GM18873 (cell line): ENCODE data around the gene KAZALD1.

Experiments used
- ATAC-seq: cut with Tn5 transposase; IDR thresholded peaks from one replicate; pipeline ENCODE4 v1.9.1; 2021; ENCODE audit warnings: mild to moderate bottlenecking, moderate library complexity, moderate number of reproducible peaks; ENCODE audit not compliant: unreplicated experiment, low FRiP score

Gene KAZALD1

DNA sequence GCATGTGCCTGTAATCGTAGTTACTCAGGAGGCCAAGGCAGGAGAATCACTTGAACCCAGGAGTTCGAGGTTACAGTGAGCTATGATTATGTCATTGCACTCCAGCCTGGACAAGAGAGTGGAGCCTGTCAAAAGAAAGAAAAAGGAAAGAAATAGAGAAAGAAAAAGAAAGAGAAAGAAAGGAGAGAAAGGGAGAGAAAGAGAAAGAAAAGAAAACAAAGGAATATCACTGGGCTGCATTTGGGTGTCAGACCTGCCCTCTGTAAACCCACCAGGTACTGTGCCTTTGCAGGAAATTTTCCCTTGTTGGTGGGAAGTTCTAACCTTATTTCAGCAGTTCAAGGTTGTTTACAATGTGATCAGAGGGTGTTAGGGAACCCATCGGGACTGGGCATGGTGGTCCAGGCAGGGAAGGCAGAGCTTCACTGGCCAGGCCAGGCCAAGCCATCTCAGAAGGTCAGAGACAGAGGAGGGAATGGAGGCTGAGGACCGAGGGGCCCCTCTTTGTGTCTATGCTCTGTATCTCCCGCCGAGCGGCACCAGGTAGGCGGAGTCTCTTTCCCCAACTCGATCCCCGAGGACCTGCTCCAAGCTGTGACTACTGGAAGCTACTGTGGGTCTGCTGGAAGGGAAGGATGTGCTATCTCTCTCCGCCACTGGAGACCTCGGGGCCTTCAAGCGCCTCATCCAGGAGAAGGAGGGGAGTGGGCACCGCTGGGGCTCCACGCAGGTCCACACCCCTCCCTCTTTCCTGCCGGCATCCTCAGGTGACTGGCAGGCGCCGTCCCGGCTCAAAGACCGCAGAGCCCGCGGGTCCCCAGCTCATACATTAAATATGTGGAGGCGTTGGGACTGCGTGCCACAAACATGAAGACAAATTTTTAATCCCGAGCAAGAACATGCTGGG is 15.2 kb upstream of the KAZALD1 start:
- no peak for ATAC-seq

- ATAC-seq = no peak
Observed at GRCh38 chr10:101047268-101047667, 14.5 kb upstream of the KAZALD1 start.

- no peak for ATAC-seq
Observed at GRCh38 chr10:101047961-101048892, 13.6 kb upstream of the KAZALD1 start.

GRCh38 chr10:101050208-101051069 is 11.3 kb upstream of the KAZALD1 start:
- no peak for ATAC-seq

DNA sequence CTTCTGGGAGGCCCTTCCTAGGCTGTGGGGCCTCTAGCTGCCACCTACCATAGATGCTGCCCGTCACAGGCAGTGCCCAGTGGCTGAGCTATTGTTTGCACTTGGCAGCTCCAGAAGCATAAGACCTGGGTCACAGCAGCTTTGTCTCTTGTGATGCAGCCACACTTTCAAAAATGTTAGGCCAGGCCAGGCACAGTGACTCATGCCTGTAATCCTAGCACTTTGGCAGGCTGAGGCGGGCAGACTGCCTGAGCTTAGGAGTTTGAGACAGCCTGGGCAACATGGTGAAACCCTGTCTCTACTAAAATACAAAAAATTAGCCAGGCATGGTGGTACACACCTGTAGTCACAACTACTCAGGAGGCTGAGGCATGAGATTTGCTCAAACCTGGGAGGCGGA is 9.5 kb upstream of the KAZALD1 start:
- ATAC-seq = no peak

- ATAC-seq = no peak
Observed at GRCh38 chr10:101053516-101053915, 8.3 kb upstream of the KAZALD1 start.

- no peak for ATAC-seq
Observed at GRCh38 chr10:101054351-101054750, 7.4 kb upstream of the KAZALD1 start.

- no peak for ATAC-seq
Observed at GRCh38 chr10:101054876-101055275, 6.9 kb upstream of the KAZALD1 start.

GRCh38 chr10:101055411-101055810 is 6.4 kb upstream of the KAZALD1 start:
- no peak for ATAC-seq

- no peak for ATAC-seq
Observed at GRCh38 chr10:101056365-101057151, 5.2 kb upstream of the KAZALD1 start.

DNA sequence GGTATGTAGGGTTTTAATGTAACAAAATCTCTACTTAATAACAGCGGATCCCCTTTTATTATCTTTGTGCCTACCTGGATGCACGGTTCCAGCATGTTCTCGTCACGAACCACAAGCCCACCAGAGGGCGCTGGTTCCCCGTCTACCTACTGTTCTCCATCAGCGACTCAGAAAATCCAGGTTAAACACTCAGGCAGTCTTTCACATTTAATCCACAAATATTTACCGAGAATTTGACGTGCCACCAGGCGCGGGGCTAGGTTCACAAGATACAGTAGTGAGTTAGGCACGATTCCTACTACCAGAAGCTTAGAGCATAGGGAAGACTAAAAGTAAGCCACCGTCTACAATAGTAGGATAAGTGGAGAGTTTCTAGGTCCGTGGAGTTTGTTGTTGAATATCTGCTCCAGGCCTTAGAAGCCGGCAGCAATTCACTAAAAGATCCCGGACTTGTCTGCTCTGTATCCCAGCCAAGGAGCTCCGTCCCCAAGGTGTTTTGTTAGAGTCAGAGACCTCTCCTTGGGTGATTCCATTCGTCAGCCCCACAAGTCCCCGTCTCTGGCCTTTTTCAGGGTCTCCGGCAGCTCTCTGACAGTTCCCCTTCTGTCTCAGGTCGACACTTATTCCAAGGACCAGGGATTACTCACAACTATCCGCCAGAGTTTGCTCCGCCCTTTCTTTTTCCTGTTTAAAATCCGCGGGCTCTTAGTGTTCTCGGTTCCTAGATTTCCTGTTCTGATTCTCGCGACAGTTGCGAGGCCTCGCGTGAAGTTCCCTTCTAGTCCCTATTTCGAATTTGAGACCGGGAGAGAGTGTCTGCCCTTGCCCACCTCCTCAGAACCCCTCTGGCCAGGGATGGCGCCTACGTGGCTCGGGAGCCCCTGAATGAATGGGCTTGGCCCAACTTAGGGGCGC is 1.5 kb upstream of the KAZALD1 start:
- peak; percentile 33 for ATAC-seq

- ATAC-seq = peak; percentile 46
Observed at GRCh38 chr10:101060951-101061623, 702 bp upstream of the KAZALD1 start.

GRCh38 chr10:101062232-101063049 is 652 bp downstream of the KAZALD1 start:
- no peak for ATAC-seq

DNA sequence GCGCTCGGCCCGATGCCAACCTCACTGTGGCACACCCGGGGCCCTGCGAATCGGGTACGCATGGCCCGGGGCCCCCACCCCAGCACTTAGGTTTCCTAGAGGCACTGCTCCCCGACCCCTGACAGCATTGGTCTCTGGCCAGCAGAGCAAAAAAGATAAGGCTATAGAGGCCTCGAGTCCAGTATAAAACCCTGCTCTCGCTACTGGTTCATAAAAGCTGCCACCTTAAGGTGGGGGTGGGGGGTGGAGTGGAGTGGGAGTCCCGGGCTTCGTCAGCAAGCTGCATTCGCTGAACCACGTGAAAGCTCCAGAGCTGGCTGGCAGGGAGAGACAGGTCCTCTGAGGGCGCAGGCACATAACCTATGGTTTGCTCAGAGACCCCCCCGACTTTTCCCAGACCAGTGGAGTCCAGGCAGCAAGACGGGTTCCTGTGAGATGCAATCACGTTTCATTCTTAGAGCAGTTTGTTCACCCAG is 1.3 kb downstream of the KAZALD1 start:
- ATAC-seq = no peak

DNA sequence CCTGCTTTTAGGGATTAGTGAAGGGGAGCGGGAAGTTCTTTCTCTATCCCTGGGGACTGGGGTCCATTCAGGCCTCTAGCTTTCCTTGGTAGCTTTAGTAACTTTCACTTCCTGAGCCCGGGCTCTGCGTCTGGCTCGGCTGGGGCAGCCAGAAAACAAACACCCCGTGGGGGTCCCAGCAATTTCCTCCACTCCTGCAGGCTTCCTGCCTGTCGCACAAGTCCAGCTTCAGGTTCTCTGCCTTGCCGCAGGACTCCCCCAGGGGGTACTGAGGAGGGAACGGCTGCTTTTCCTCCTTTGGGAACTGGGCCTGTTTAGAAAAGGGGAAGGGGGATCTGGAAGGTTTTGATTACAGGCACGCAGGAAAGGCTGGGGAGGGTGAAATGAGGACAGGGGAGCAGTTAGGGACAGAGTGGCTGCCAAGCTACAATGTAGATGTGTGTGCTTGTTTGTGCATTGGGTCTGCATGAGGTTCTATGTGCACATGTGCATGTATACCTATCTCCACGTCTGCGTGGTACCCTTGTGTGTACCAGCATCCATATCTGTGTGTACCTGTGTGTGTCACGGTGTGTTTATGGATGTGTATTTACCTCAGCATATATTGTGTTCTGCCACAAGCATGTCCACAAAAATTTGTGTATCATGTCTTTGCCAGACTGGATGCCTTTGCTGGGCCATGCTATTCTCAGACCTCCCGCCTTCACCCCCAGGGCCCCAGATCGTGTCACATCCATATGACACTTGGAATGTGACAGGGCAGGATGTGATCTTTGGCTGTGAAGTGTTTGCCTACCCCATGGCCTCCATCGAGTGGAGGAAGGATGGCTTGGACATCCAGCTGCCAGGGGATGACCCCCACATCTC is 2.0 kb downstream of the KAZALD1 start:
- no peak for ATAC-seq

DNA sequence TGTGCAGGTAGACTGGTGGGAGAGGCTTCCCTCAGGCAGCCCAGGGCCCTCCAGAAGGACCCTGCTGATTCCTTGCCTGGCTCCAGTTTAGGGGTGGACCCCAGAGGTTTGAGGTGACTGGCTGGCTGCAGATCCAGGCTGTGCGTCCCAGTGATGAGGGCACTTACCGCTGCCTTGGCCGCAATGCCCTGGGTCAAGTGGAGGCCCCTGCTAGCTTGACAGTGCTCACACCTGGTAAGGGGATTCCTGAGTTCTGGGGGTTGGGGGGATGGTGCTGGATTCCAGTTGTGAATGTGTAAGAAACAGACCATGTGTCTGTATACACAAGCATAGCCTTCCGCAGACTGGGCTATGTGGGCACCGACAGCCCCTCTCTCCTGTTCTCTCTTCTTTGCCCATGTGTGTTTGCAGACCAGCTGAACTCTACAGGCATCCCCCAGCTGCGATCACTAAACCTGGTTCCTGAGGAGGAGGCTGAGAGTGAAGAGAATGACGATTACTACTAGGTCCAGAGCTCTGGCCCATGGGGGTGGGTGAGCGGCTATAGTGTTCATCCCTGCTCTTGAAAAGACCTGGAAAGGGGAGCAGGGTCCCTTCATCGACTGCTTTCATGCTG is 2.7 kb downstream of the KAZALD1 start:
- no peak for ATAC-seq
